Thoracic aorta (tissue), 2 donors: ENCODE data around the gene CFAP65. TPM values are rescaled to one million over a fixed set of nuclear protein-coding genes. Genes with fewer than 3 reads are reported as not detected.

Experiments used
- ATAC-seq: fragments of 150-250 bp; one replicate; pipeline ENCODE4 v1.8.0; 2017; ENCODE audit warnings: low read depth; ENCODE audit not compliant: insufficient number of reproducible peaks, low FRiP score
- DNase-seq: peaks from one replicate; pipeline ENCODE4 v3.0.0-alpha.2; 2020; ENCODE audit warnings: low spot score
- H3K27ac ChIP-seq, 2 donors: fragments of 200-600 bp; sonication (generic); 1 replicate in 1 of 2; 2 replicates in 1 of 2; pipeline ENCODE4 v1.5.1; 2016; ENCODE audit warnings: mild to moderate bottlenecking in 2 of 2, moderate library complexity in 2 of 2
- H3K27me3 ChIP-seq: fragments of 200-600 bp; sonication (generic); replicated peaks from 2 replicates; pipeline ENCODE4 v1.6.0; 2016; ENCODE audit warnings: mild to moderate bottlenecking; ENCODE audit not compliant: insufficient read depth
- H3K36me3 ChIP-seq: fragments of 200-600 bp; sonication (generic); one replicate; pipeline ENCODE4 v1.5.1; 2016
- H3K4me1 ChIP-seq, 2 donors: fragments of 200-600 bp; sonication (generic); 1 replicate in 1 of 2; 2 replicates in 1 of 2; pipeline versions ENCODE4 v1.5.1 to v1.6.0; 2016; ENCODE audit warnings: low read depth in 2 of 2, mild to moderate bottlenecking in 1 of 2; ENCODE audit not compliant: control insufficient read depth in 1 of 2
- H3K4me3 ChIP-seq: fragments of 200-600 bp; sonication (generic); 2 replicates; pipeline ENCODE4 v1.5.1; 2016; ENCODE audit warnings: mild to moderate bottlenecking
- H3K9me3 ChIP-seq: fragments of 200-600 bp; sonication (generic); 2 replicates; pipeline ENCODE4 v1.5.1; 2016
- CTCF ChIP-seq: fragments of 200-600 bp; sonication (generic); IDR thresholded peaks from one replicate; pipeline ENCODE4 v1.5.1; 2019; ENCODE audit warnings: antibody characterized with exemption
- total RNA-seq, 2 donors: library from RNA; depleted of rRNA; stranded (reverse); fragments of >200 nt; gene quantifications; one replicate each; pipeline versions ENCODE4 v1.1.0 to v1.2.3, GENCODE V29; 2016

CFAP65 gene
- total RNA-seq, 2 donors from 2014 or later = not detected

DNA sequence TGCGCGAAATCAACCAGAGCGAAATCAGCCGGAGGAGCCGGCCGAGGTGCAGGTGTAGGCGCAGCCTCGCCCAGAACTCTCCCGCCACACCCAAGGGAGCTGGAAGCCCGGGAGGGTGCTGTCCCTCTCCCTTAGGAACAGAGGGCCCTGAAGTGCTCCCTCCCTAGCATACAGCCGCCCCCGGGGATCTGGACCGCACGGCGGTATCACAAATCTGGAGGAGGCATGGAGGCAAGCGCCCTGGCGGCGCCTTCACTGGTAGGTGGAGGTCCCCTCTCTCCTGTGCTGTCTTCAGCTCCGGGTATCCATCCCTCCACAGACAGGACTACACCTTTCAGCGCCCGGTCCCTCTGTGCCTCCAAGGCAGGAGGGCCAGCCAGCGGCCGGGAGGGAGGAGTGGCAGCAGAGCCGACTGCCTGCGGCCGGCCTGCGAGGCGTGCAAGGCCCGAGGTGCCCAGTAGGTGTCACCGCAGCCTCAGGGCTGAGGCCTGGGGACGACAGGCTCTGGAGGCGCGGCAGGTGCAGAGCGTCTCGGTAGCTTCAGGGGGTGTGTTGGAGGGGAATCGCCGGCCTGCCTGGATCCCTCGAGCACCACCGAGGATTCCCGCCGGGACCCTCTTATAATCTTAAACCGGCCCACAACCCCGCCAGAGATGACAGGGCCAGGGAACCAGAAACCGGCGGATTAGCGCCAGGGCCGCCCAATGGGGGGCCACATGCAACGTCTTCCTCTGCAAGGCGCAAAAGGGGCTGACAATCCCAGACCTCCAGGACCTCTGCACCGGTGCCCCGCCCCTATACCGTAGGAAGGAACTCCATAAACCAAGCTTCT lies 16.6 kb upstream of the CFAP65 start:
- TF ChIP-seq CTCF = peak; percentile 92
- Histone ChIP-seq H3K9me3 (no peaks in the 10 kb centered on the region), H3K36me3 (no peaks in the 10 kb centered on the region), H3K27me3 (peaks cover 28% of the 10 kb centered on the region), H3K4me1 (peaks cover 30 to 42% of the 10 kb centered on the region in 2 donors), H3K4me3 (peak overlapping the region; percentile 54), H3K27ac (no peak overlapping the region)
- ATAC-seq = peak; percentile 51
- no peak for DNase-seq

GRCh38 chr2:219056896-219057708 lies 15.8 kb upstream of the CFAP65 start:
- H3K4me3 ChIP-seq = no peak overlapping the region
- H3K9me3 ChIP-seq = no peaks in the 10 kb centered on the region
- ATAC-seq (no peak), DNase-seq (no peak)
- H3K27ac ChIP-seq = no peak overlapping the region
- H3K27me3 ChIP-seq = peaks cover 26% of the 10 kb centered on the region
- H3K36me3 ChIP-seq = no peaks in the 10 kb centered on the region
- peaks cover 30 to 42% of the 10 kb centered on the region in 2 donors for H3K4me1 ChIP-seq
- TF ChIP-seq CTCF = no peak

- ATAC-seq (no peak), DNase-seq (no peak)
- Histone ChIP-seq H3K4me1 (peaks cover 30 to 40% of the 10 kb centered on the region in 2 donors), H3K27ac (no peak overlapping the region), H3K36me3 (no peaks in the 10 kb centered on the region), H3K27me3 (peaks cover 18% of the 10 kb centered on the region), H3K4me3 (no peak overlapping the region), H3K9me3 (no peaks in the 10 kb centered on the region)
- TF ChIP-seq CTCF = no peak
These were observed 15.0 kb upstream of the CFAP65 start for GRCh38 chr2:219056176-219056895.

- Histone ChIP-seq H3K4me3 (no peak overlapping the region), H3K9me3 (no peaks in the 10 kb centered on the region), H3K4me1 (peaks cover 26 to 31% of the 10 kb centered on the region in 2 donors), H3K36me3 (no peaks in the 10 kb centered on the region), H3K27me3 (peaks cover 13% of the 10 kb centered on the region), H3K27ac (no peak overlapping the region)
- ATAC-seq (no peak), DNase-seq (no peak)
- TF ChIP-seq CTCF = no peak
These were observed 13.9 kb upstream of the CFAP65 start for GRCh38 chr2:219054956-219055903.
